ENCODE measurements around the gene FOXC1.

Gene FOXC1

DNA sequence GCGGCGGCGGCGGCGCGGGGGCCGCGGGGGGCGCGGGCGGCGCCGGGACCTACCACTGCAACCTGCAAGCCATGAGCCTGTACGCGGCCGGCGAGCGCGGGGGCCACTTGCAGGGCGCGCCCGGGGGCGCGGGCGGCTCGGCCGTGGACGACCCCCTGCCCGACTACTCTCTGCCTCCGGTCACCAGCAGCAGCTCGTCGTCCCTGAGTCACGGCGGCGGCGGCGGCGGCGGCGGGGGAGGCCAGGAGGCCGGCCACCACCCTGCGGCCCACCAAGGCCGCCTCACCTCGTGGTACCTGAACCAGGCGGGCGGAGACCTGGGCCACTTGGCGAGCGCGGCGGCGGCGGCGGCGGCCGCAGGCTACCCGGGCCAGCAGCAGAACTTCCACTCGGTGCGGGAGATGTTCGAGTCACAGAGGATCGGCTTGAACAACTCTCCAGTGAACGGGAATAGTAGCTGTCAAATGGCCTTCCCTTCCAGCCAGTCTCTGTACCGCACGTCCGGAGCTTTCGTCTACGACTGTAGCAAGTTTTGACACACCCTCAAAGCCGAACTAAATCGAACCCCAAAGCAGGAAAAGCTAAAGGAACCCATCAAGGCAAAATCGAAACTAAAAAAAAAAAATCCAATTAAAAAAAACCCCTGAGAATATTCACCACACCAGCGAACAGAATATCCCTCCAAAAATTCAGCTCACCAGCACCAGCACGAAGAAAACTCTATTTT lies 2.0 kb downstream of the FOXC1 start:
- FAIRE-seq (no peak), DNase-seq (ENCODE audit: low spot score) (peak; percentile 29)

DNA sequence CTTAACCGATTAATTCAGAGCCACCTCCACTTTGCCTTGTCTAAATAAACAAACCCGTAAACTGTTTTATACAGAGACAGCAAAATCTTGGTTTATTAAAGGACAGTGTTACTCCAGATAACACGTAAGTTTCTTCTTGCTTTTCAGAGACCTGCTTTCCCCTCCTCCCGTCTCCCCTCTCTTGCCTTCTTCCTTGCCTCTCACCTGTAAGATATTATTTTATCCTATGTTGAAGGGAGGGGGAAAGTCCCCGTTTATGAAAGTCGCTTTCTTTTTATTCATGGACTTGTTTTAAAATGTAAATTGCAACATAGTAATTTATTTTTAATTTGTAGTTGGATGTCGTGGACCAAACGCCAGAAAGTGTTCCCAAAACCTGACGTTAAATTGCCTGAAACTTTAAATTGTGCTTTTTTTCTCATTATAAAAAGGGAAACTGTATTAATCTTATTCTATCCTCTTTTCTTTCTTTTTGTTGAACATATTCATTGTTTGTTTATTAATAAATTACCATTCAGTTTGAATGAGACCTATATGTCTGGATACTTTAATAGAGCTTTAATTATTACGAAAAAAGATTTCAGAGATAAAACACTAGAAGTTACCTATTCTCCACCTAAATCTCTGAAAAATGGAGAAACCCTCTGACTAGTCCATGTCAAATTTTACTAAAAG lies 2.7 kb downstream of the FOXC1 start:
- FAIRE-seq: no peak

DNA sequence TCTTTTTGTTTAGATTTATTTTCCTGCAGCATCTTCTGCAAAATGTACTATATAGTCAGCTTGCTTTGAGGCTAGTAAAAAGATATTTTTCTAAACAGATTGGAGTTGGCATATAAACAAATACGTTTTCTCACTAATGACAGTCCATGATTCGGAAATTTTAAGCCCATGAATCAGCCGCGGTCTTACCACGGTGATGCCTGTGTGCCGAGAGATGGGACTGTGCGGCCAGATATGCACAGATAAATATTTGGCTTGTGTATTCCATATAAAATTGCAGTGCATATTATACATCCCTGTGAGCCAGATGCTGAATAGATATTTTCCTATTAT lies 3.2 kb downstream of the FOXC1 start:
- DNase-seq (ENCODE audit: low spot score) (no peak), FAIRE-seq (no peak)

More for the DNA sequence above, 2.7 kb downstream of the FOXC1 start:
- no peak for DNase-seq (ENCODE audit: low spot score)

DNA sequence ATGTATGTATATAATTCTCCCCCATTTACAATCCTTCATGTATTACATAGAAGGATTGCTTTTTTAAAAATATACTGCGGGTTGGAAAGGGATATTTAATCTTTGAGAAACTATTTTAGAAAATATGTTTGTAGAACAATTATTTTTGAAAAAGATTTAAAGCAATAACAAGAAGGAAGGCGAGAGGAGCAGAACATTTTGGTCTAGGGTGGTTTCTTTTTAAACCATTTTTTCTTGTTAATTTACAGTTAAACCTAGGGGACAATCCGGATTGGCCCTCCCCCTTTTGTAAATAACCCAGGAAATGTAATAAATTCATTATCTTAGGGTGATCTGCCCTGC lies 3.6 kb downstream of the FOXC1 start:
- DNase-seq (ENCODE audit: low spot score): no peak
- no peak for FAIRE-seq

DNA sequence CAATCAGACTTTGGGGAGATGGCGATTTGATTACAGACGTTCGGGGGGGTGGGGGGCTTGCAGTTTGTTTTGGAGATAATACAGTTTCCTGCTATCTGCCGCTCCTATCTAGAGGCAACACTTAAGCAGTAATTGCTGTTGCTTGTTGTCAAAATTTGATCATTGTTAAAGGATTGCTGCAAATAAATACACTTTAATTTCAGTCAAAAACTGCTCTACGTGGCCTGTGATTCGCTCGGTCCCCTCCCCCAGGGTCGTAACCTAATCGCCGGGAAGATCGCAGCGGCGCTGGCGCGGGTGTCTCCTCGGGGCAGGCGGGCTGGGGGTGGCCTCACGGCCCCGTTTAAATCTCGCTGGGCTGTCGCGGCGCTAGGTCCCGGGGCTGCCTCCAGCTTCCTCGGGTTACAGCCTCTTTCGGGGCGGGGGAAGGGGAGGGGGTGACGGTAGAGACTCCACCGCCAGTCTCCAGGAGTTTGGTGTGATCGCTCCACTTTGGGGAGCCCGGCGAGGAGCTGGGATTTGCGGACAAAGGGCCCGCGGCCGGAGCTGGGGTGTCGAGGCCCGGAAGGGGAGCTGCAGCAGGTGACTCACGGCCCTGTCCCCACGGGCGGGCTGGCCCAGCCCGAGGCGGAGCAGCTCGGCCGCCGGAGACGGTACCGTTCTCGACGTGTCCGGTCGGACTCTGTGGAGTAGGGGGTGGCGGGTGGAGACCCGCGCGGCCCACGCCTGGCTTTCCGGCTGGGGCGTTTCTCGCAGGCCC lies 4.2 kb downstream of the FOXC1 start:
- FAIRE-seq (no peak), DNase-seq (ENCODE audit: low spot score) (peak; percentile 64)

DNA sequence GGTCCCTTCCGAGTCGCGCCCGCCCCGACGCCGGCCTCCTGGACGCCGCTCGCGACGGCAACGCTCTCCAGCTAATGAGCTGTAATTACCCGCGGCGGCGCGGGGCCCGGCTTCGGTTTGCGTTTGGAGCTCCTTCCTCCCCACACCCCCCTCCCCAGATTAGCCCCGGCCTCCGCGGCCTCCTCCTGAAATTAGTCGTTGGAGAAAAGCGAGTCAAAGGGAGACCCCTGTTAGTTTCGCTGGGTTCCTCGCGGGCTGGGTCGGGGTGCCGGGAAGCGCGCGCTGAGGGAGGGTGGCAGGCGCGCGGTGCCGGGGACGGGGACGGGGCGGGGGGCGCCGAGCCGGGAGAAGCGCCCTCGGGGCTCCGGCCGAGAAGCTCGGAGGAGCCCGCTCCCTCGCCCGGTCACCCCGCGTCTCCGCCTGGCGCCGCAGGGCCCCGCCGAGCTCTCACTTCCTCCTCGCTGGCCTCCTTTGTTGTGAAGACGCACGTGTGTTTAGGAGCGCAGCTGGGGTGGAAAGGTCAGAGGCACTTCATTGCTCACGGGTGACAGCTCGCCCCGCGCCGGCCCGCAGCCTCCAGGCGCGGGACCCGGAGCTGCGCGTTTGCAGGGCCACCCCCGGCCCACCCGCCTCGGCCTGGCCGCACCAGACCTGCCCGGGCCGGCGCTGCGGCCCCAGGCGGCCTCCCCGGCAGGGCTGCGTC lies 4.9 kb downstream of the FOXC1 start:
- no peak for FAIRE-seq
- no peak for DNase-seq (ENCODE audit: low spot score)

DNA sequence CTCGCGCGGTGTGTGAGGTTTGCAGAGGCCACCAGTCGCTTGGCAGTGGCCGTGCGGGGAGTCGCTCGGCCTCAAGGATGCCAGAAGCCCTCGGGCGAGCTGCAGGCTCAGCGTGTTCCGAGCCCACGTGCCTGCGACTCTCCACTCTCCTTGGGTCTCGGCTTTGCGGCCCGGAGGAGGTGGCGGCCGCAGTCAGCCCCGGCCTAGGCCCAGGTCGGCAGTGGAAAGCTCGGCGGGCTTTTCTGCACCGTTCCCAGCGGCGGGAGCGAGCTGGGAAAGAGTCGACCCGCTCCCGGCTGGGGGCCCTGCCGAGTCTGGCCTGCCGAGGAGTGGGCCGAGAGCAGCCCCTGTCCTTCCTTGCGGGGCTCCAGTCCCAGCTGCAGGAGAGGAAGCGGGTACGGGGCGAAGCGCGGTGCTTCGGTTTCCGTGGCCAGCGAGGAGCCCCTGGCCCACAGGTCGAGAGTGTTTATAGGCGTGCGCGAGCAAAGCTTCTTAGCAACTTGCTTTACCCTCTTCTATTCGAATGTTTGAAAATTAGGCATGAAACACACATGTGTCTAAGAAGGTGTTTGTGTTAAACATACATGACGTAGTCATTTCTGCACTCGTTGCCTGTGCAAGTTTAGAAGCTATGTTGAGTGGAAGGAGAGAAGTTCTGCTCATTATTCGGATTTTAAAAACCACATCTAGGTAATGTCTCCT lies 5.6 kb downstream of the FOXC1 start:
- FAIRE-seq: no peak
- no peak for DNase-seq (ENCODE audit: low spot score)

DNA sequence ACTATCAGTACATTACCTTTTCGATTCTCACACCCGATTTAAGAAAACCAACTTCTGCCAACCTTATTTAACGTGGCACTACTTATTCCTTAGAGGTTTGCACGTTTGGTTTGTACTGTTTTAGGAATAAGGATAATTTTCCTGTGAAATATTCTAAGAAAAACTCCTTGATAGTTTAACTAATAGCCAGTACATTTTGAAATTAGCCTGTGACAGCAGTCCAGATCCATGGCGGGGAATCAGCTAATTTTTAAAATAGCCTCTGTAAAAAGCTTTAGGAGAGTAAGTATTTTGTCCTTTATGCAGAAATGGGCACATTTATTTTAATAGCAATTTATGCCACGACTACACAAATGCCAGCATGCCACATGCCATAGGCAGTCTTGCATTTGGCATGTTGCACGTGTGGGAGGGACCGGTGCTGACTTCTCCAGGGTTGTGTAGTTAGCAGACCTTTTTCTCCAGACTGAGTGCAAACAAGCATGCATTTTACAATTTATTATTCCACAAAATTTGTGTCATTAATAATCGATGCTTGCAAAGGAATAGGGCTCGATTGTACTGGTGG lies 6.2 kb downstream of the FOXC1 start:
- DNase-seq (ENCODE audit: low spot score): no peak
- no peak for FAIRE-seq

DNA sequence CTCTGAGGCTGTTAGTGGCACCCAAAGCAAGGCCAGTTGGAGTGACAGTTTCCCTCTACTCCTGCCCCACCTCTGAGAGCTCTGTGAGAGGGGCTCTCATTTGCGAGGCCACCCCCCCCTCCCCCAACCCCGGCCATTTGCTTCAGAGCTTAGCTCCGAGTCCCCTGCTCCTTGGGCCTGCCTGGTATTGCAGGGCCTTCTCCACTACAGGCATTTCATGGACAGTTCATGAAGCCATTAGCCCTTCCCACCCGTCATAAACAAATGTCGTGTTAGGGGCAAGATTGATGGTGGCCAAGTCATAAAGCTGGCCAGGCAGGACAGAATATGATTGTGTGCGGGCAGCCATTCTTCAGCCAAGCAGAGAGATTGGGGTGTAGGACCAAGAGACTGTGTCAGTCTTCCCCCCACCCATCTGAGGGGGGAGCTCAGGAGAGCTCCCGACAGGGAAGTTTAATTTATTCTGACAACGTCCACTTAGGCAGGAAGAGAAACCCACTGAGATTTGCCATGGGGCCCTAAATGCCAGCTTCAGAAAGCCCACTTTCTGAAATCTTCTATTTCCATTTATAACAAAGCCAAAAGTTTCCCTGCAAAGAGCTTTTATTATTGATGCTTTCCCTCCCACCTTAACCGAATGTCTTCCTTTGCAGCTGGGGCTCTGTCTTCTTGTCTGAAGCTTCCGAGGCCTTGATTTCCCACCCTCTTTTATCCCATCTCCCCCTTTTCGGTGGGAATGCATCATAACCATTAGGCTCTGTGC lies 7.2 kb downstream of the FOXC1 start:
- FAIRE-seq: no peak
- DNase-seq (ENCODE audit: low spot score): no peak

DNA sequence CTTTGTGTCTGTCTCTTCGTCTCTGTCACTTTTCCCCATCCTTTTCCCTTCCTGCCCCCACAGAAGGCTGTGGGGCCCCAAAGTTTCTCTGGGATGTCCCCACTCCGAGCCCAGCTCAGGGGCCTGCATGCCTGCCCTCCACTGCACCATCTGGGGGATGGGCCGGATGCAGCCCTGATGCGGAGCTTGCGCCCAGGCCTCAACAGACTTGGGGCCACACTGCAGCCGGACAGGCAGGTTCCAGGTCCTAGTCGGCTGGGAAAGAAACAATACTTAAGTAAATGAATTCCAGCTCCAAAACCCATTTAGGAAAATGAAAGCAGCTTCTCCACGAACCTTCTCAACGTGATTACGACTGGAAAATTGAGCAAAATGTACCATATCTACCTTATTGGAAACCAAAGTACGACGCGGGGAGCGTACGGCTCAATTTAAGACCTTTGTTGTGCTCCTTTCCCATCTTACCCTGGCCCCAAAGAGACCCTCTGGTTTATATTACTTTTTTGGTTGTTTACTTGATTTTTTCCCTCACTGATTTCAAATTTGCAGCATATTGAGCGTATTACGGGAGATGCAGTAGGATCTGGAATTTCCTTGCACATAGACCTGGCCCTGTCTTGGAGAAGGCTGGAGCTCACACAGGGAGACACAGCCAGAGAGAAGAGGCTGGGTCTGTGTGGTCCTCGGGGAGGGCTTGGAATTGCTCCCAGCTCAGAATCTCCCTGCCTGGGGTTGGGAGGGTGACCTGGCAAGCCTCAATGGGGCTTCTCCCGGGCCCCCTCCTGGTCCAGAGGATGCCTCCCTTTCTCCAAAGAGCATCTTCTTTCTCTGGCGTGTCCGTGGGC lies 8.0 kb downstream of the FOXC1 start:
- DNase-seq (ENCODE audit: low spot score) (no peak), FAIRE-seq (no peak)

DNA sequence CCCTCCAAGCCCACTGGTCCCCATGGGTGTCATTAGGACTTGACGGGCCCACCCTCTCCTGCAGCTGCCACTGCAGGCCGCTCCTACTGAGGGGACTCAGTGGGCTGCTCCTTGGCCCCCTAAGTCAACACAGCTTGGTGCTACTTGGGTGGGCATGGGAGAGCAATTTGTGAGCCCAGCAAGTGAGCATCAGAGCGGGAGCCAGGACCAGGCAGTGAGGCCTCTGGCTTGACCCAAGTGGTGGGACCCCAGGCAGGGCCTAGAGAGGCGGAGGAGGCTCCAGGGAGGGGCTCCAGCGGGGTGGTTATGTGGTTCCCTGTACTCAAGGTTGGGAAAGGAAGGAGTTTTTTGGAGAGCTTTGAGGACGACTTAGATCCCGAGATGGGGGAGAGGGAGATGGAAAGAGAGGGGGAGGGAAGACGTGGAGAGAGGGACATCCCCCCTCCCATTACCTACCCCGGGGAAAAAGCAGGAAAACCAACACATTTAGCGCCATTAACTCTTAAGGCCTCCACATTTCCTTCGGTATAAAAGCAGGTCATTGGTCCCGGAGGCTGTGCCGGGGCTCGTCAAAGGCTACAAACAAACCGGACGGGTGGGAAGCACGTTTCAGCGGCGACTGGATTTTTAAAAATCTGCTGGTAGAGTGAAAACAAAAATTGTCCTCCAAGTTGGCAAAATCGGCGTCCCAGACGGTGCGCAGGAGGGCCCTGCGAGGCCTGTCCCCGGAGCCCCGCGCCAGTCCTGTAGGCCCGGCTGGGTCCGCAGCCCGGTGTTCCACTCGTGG lies 8.8 kb downstream of the FOXC1 start:
- no peak for FAIRE-seq
- DNase-seq (ENCODE audit: low spot score): no peak

DNA sequence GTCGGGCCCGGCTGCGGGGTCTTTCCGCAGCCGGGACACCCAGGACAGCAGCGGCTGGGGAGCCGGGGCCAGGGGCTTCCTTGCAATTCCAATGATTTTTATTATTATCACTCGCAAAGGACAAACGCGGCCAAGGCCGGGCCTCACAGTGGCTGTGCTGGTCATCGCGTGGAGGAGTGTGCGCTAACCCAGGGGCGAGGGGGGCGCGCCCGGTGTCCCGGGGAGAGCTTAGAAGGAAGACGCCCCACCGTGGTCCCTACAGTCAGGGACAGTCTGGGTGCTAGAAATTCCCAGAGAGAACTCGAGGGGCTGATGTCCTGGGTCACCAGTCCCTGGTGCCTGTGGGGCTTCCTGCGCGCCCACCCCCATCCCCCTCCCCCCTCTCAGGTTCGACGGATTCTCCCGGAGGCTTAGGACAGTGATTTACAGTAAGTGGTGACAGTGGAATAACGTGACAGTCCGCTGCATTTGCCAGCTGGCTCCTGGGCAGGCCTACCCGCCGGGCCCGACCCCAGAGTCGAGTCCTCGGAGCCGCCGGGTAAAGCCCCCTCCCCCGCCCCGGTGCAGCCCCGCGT lies 9.5 kb downstream of the FOXC1 start:
- DNase-seq (ENCODE audit: low spot score) (no peak), FAIRE-seq (no peak)

DNA sequence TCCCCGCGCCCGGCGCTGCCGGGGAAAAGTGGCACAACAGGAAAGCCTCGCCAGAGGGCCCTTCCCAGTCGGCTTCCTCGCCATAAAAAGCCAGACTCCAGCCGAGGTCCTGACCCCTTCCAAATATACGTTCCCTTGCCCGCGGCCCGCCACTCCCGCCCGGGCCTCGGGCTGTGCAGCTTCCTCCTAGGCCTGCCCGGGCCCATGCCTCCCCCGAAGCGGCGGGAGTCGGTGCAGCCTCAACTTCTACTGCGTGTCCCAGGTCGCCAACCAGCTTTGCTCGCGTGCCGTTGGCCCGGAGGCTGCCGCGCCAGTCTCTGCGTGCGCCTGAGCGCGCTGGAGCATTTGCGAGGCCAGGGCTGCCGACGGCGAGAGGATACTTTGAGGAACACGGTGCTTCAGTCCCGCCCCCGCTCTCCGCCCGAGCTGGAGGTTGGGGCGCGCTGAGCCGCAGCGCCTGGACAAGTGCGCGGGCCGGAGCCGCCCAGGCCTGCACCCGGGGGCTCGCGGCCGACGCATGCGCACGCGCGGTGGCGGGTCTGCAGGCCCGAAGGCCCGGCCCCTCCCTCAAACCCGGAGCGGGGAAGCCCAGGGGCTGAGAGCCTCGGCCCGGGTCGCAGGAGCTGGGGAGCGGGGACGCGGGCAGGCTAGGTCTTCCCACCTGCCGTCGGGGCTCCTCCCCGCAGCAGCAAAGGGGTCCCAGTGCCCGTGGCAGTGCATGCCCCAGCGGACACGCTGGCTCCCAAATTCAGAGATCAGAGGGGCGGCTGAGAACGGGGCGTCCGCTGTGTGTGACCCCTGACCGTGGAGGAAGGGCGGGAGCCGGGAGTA lies 10.2 kb downstream of the FOXC1 start:
- DNase-seq (ENCODE audit: low spot score) (no peak), FAIRE-seq (no peak)

DNA sequence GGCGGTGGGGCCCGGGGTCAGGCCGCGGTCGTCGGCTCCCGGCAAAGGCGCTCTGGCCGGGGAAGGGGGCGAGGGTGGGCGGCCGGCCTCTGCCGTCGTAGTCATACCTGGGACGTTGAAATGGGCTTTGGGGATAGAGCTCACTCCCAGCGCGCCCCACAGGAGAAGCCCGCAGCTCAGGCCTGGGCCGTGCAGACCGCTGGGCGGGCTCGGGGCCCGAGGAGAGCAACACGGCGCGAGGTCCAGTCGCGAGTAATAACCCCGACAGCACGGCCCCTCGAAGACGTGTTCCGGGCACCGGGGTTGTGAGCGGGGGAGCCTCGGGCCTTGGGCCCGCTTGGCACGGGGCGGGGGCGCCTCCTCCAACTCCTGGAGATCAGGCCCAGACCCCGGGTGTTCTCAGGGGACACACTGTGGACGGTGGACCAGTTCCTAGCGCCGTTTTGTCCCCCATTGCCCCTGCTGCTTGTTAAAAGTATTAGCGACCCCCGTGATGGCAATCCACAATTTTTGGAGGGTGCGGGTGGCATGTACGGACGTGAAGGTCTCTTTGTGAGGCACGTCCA lies 10.9 kb downstream of the FOXC1 start:
- DNase-seq (ENCODE audit: low spot score) (no peak), FAIRE-seq (no peak)

DNA sequence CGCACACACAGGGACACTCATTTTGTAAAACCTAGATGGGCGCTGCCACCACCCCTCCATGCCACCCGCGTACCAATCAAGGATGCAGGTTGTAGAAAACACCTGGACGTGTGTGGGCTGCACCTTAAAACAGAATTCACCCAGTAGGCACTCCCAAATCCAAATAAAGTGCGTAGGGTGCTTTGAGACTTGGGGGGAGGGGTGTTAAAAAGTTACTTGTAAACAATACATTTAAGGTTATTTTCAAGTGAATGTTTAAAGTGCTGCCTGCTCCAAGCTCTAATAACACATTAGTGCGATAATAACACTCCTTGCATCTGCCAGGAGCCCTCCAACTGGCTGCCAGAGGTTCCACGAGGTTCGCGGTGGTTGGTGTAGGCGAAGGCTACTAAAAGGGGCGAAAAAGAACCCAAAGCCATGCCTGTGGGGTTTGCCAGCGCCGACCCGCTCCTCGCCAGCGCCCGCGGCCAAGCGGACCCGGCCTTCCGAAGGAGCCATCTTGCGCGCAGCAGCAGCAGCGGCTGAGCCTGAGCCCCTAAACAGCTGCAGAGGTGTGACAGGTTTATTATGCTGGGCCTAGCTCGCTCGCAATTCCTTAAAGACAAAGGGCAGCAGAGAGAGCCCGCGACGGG lies 11.5 kb downstream of the FOXC1 start:
- no peak for FAIRE-seq
- no peak for DNase-seq (ENCODE audit: low spot score)

DNA sequence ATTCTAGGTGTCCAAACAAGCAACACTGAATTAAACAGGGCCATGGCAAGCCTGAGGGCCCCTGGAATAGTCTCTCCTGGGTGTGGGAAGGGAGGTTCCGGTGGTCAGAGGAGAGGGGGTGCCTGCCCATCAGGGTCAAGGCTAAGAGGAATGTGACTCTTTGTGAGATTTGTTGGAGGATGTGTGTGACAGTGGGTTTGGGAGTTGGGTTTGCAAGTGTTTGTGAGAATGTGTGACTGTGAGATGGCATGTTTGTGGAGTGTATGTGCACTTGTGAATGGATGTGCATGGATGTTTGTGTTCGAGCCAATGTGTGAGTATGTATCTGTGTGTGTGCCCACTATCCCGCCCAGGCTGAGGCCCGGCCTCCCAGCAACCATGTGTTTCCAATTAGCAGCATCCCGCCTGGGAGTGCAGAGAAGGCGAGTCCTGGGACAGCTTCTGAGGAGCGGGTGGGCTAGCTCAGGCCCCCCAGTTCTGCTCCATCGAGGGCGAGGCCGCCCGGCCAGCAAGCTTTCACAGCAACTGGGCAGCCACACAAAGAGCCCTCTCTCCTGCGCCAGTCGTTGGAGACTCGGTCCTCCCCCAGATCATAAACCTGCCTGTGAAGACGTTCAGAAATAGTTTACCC lies 12.6 kb downstream of the FOXC1 start:
- FAIRE-seq: no peak
- DNase-seq (ENCODE audit: low spot score): no peak
